CD4-positive, alpha-beta T cell treated with Interleukin-15 for 4 hours (primary cell): ENCODE measurements around the gene LRMDA.
"Not testable (repeated sequence)": the region's sequence is repeated elsewhere in the genome, so short reads cannot be mapped to it uniquely, and the experiment has no call there.

Experiments used
- DNase-seq: peaks from one replicate; pipeline ENCODE4 v3.0.0-alpha.2; 2020; ENCODE audit warnings: low spot score

Gene LRMDA

DNA sequence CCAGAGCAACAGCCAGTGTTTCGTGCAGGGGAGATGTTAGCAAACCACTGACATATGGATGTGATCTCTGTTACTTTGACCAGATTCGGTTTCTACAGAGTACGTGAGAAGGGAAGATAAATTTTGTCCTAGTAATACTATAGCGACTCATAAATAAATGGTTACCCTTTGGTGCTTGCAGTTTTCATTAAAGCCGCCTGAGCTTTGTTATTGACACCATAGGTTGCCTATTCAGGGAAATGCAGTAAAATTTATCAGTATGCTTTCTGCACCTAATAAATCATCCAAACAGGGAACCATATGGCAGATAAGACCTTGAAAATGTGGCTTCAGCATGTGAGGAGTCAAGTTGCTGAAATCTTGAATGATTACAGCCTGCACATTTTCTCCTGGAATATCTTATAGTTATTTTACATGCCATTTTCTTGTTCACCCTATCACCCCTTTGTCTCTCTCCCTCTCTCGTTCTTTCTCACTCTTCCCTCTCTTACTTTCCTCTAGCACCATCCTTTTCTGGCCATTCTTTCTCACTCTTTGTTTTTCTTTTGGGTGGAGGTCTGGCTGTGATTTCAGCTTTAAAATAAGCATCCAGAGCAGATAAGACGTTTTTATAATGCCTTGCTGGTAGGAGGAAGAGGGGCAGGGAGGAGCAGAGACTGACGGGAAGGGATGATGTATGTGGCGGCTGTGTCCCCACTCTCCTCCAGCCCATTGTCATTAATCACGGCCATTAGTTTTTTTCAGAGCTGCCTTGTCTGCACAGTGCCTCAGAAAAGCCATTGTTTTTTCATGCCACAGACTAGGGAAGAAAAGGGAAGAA lies 182.5 kb downstream of the LRMDA start:
- DNase-seq: no peak

DNA sequence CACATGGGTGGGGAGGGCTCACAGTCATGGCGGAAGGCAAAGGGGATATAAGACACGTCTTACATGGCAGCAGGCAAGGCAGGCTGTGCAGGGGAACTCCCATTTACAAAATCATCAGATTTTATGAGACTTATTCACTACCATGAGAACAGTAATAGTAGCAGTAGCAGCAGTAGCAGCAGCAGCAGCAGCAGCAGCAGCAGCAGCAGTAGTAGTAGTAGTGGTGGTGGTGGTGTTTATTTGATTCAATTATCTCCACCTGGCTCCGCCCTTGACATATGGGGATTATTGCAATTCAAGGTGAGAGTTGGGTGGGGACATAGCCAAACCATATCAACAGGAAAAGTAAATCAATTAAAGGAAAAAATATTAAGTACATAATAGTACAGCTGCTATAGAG lies 184.7 kb downstream of the LRMDA start:
- no peak for DNase-seq

DNA sequence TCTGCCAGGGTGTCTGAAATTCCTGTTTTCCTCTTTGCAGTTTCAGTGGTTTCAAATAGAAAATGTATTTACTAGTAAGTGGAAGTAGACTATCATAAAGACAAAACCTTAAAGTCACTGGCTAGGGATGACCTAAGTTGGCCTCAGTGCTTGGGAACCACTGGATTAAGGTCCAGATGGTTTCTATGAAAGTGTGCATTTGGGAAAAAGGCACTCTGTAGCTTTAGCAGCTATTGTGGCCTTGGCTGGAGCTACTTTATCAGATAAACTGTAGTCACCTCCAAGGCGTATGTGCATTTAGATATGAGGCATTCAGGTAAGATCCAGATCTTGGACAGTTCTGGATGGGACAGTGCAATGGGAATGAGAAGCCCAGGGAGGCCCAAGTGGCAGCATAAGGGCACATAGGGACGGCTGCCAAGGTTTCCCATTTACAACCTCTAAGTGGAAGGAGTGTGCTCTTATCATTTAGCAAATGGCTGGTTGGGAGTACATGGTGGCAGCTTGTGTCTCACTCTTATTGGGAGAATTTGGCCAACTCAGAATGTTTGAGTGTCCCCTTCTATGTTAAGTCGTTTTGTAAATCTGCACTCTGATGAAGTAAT lies 185.6 kb downstream of the LRMDA start:
- no peak for DNase-seq

DNA sequence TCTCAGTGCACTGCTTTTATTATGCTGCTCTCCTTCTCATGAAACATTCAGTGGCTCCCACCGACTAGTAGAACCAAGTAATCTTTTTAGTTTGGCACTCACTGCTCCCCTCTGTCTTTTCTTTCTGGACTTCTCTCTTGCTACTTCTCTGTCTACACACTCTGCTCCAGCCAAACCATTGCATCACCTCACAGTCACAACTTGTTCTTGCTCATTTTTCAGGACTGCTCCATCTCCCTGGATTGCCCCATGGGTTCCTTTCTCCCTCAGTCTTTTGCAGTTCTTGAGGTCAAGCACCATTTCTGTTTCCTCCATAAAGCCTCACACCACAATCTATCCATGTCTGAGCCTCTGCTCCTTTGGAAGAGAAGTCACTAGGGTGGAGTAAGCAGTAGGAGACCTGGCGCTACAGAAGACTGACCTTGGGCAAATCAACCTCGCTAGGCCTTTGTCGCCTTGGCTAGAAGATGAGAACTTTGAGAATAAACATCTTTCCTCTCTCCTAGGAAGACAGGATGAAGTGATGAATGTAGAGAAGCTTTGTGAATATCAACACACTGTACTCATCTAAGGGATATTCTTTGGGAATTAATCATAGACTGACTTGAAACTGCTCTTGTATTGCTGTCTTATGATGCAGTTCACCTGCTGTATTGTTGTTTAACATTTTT lies 186.2 kb downstream of the LRMDA start:
- no peak for DNase-seq

DNA sequence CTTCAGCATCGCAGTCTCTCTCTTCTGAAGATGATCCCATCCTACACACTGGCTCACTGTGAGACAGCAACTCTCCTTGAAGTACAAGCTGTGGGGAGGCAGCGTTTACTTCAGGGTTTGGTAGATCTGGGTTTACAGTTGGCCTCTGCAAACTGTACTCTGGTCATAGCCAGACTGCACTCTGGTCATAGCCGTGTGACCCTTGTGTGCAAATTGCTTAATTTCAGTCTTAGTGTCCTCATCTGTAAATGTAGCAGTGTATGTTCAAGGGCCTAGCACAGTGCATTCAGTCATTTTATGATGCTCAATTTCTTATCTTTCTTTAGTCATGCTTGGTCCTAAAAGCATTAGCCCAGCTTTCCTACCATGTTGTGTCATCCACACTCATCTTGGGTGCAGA lies 188.2 kb downstream of the LRMDA start:
- no peak for DNase-seq

DNA sequence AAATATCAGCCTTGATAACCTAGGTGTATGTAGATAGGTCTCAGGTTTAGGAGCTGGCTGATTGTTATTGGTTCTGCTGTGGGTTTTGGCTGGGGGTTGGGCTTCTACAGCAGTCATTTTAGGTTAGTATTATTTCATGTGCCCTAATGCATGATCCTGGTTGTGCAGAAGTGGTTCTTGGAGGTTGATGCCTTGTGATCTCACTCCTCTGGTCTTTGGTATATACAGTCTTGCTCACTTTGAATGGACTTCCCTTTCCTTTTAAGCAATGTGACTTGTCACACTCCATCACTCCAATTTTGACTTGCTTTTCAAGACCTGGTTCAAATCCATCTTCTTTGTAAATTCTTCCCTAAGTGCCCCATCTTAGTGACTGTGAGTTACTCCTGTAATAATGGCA lies 188.9 kb downstream of the LRMDA start:
- DNase-seq: no peak

DNA sequence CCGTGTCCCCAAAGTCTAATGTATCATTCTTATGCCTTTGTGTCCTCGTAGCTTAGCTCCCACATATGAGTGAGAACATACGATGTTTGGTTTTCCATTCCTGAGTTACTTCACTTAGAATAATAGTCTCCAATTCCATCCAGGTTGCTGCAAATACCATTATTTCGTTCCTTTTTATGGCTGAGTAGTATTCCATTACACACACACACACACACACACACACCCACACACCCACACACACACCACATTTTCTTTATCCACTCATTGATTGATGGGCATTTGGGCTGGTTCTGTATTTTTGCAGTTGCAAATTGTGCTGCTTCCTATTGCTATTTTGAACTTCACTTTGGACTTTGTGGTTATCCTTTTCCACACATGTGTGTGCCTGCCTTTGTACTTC lies 189.6 kb downstream of the LRMDA start:
- not testable (repeated sequence) for DNase-seq

DNA sequence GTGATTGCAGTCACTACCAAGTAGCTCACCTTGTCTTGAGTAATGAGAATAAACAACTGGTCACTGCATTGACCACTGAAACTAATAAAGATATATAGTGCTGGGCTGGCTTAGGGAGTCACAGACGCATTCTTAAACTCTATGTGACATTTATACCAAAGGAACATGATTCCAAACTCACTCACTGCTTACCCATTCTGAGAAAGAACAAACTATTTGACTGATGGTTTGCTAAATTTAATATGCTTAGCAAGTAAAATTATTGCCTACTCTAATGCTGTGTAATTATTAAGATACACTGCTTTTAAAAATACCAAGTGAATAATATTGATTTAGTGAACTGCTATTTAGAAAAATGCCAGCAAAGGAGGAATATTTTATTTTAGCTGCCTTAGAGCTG lies 191.1 kb downstream of the LRMDA start:
- no peak for DNase-seq

DNA sequence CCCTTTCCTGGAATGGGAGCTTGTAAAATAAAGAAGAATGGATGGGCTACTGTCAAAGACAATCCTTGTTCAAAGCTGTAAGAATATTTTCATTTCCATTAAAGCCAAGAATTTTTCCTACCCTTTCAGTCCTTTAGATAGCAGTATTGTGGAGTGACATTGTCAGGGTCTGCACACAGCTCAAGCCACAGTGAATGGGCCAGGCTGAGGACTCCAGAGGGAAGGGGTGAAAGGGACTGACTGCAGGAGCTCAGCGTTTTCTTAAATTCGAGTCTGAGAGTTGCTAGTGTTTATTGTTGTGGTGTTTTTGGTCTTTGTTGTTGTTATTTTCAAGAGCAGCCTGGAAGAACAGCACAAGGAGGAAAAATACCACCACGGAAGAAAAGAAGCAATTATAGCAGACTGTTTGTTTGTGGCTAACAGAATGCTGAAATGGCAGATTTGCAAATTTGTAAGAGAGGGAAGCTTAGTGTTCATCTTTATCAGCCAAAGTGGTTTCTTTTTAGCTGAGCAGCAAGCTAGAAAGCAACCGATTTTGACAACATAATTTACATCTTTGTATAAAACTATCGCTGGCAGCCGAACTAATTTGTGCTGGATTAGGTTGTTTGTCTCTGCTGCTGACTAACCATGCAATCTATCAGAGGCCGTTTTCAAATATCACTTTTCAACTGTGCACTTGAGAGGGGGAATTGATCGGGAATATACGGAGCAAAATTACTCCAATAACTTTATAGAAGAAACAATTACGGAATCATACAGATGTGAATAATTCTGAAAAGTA lies 192.1 kb downstream of the LRMDA start:
- no peak for DNase-seq

DNA sequence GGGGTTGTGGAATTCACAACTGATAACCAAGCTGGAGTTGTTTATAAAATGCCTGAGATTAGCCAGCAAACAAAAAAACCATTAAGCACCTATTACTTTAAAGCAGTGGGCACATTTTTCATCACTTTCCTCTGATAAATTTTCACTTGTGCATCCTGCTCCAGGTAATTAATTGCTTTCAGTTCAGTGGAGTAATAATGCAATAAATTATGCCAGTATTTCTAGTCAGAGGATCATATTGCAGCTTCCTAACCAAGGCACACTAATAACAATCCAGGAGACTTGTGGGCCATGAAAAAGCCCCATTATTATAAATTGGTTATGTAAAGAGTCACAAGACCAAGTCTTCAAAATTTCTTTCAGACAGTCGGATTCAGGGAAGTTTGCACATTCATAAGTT lies 193.2 kb downstream of the LRMDA start:
- no peak for DNase-seq

DNA sequence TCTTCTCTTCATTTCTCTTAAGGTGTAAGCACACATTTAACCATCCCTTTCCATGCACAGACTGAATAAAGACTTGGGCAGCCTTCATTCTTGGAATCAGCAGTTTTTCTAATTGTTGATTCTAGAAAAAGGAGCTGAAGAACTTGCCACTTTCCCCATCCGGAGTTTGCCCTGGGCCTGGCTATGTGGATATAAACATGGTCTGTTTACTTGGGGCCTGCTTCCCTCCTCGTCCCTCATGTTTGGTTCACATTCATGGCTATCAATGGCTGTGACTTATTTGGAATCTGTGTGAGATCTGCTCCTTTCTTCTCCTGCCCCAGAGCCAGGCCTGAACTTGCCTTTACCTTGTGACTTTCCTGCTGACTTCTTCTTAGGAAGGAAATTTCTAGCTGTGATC lies 199.3 kb downstream of the LRMDA start:
- DNase-seq: no peak

DNA sequence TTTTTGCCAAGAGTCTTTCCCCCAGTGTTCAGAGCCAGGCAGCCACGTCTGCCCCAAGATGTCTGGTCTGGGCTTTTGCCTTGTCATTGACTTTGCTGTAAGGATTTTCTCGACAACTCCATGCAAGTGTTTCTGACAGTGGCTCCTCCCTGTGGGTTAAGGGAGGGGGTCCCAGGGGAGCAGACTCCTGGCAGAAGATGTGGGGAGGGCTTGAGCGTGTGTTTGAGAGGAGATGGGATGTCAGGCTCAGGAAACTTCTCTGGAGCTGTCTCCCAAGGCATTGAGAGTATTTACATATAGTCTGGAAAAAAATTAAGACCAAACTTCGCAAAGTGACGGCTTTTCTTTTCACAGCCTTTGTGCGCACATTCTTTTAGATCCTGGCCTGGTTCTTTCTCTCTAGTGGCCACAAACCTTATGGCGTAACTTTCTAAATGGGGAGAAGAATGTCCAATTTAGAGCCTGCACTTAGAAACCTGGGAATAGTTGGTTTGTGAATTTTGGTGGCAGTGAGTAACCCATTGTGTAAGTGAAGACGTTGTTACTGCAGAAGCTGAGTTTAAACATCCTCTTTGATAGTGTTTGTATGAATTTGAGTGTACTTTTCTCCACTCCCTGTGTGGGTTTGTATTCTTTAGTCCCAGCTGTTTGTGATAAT lies 201.5 kb downstream of the LRMDA start:
- no peak for DNase-seq

DNA sequence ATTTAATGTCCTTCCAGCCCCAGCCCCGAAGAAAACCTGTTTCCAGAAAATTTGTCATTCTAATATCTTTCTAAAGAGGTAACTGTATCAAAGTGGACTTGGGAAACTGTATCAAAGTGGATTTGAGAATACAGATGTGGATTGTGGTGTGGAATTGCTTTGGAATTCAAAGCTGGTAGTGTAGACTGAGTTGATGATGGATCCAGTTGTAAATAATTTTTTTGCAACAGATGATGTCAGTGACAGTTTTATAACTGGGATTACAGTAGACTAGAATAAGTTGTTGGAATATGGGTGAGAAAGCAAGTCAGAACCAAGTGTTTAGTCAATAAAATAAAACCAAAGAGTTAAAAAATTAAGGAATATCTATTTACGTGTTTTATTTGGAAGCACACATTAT lies 202.1 kb downstream of the LRMDA start:
- DNase-seq: no peak

DNA sequence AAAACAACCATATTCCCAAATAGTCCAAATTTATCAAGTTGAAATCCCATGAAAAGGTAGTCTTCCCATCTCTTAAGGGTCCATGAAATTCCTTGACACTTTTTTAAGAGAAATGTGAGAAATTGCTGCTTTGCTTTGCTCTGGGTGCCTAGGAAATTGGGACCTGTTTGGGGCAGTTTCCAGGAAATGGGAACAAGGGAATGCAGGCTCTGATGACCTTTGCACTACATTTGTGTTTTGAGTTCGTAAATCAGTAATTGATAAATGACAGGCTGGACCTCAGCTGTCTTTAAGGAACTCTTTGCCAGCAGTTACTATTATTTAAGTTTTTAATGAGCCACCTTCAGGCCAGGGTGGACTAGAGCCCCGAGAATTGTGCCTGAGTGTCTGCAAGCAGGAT lies 203.5 kb downstream of the LRMDA start:
- DNase-seq: no peak

DNA sequence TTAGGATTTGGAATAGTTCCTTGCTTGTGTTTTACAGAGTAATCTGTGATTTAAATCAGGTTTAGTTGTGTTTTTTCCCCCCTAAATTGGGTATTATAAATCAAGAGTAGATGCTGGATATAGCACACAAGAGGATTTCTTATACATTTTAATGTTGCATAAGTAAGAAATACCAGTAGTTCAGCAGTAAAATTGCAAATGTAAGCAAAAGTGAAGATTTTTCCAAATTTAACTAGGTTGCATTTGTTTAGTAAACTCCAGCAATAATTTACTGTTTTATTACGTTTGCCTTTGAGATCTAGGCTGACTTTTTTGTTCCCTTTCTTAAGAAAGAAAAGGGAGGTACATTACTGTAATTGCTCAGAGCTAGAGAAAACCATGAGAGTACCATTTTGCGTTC lies 207.3 kb downstream of the LRMDA start:
- no peak for DNase-seq

DNA sequence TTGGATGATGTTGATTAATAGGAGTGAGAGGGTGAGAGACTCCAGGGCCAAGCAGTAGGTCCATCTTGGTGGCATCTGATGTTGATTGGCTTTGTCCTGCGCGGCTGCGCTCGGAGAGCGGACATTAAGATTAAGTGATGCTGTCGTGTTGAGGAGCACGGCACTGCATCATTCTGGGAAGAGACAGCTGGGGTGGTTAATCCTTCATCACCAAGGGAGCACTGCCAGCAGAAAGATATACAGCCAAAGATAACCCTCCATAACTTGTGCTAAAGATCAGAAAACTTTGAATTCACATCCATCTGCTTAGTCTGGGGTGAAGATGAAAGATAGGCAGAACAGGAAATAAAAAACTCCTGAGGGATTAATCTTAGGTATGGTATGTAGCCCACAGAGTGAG lies 208.3 kb downstream of the LRMDA start:
- no peak for DNase-seq

DNA sequence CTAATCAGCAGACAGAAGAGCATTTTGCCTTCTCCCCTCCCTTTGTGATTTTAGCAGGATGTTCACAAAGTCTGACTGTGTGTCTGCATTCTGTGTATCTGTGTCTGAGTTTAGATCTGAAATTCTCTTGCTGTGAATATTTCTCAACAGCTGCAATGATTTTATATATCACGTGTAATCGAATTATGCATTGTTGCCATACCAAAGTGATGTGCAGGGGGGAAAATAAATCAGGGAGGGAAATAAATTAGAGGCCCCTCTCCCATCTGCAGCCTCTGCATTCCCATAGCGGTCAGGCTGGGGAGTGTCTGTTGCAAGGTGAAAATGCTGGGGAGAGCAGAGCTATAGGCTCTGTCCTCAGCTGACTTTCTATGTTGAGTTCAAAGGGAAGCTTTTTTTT lies 209.0 kb downstream of the LRMDA start:
- no peak for DNase-seq

DNA sequence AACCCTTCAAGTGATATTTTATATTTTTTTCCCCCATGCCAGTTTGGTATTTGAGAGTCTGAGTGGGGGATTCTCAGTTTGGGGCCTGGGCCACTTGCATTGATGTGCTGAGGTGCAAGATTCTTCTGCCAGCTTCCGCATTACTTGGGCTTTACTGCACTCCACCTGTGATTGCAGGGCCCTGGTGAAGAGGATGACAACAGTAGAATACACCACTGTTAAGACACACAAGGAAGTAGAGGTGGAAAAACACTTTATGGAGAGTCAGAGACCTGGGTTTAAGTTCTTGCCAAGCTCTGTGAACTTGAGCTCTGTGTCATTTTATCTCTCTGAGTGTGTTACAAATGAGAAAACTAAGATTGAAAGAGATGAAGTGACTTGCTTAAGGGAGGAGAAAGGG lies 209.4 kb downstream of the LRMDA start:
- no peak for DNase-seq

DNA sequence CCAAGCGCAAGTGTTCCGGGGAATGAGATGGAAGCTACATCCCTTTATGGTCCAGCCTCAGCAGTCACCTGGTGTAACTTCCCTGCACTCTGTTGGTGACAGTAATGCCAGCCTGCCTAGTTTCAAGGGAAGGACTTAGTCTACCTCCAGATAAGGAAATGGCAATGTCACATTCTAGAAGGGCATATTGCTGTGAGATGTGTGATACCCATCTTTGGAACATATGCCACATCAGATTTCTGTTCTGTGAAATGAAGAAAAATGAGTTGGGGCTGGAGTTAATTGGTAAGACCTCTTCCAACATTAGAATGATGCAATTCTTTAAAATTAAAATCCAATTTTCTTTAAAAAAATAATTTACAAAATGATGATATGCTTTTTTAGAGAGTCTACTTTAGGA lies 212.0 kb downstream of the LRMDA start:
- DNase-seq: no peak

DNA sequence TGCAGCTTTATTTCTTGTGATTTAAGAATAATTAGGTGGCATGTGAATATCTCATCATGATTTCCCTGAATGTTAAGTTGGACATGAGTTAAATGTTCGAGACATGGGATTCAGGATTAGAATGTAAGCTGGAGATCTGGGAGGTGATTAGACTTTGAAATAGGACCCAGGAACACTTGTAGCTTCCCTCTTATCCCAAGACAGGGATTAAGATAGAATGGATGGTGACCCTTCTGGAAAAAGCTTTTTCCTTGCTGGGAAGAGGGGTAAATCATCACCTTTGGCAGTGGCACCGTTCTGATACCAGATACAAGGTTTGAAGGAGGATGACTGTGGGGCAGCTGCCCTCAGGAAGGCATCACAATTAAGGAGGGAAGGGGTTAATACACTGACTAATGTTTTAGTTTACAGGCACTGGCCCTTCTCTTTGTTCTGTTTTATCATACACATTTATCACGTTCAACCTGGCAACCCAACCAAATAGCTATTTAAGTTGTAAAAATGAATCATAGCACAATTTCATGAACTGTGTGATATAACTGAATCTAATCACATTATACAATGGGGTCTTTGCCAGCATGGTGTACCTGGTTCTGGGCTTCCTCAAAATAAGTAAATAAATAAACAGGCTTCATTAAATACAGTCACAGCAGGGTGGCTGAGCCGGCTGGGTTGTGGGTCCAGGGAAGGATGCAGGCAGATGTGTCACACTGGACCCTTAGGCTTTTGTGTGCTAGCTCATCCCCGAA lies 212.7 kb downstream of the LRMDA start:
- DNase-seq: no peak

DNA sequence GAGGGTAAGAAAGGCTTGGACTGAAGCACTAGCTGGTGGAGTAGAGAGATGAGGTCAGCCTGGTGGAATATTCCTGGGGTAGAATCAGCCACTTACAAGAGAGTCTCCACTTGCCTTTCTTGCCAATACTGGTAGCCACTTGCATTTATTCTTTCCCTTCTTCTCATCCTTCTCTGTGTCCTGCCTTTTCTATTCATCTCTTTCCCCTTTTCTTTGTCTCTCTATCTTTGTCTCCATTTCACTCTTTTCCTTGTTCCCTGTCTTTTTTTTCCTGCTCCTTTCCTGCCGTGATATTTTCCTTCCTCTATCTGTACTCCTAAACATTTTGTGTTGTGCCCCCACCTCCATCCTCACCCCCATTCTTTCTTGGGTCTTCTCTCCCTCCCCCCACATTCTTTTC lies 214.3 kb downstream of the LRMDA start:
- no peak for DNase-seq
